Heart right ventricle (tissue), 16 donors: ENCODE data around the gene RSPH9. TPM values are rescaled to one million over a fixed set of nuclear protein-coding genes. Genes with fewer than 3 reads are reported as not detected.

ENCODE experiments used
- ATAC-seq, 8 donors: fragments of 200-7000 bp; cut with Tn5 transposase; one replicate each; pipeline ENCODE4 v1.9.1; 2020; ENCODE audit warnings: mild to moderate bottlenecking in 8 of 8, moderate library complexity in 8 of 8, moderate number of reproducible peaks in 1 of 8
- DNase-seq, 2 donors: peaks; one replicate each; pipeline ENCODE4 v3.0.0-alpha.2; 2020
- H3K27ac ChIP-seq, 10 donors: fragments of 200-600 bp; sonication (generic) in 2 of 10; one replicate each; pipeline versions ENCODE4 v1.5.0 to v1.8.0; 2020 to 2022; ENCODE audit warnings: mild to moderate bottlenecking in 3 of 10
- H3K27me3 ChIP-seq, 7 donors: fragments of 200-600 bp; one replicate each; pipeline ENCODE4 v1.8.0; 2021 to 2022; ENCODE audit warnings: mild to moderate bottlenecking in 2 of 7
- H3K36me3 ChIP-seq, 9 donors: fragments of 200-600 bp; sonication (generic) in 1 of 9; one replicate each; pipeline versions ENCODE4 v1.5.0 to v1.8.0; 2020 to 2022; ENCODE audit warnings: mild to moderate bottlenecking in 2 of 9
- H3K4me1 ChIP-seq, 9 donors: fragments of 200-600 bp; sonication (generic) in 1 of 9; one replicate each; pipeline versions ENCODE4 v1.5.0 to v1.8.0; 2020 to 2022; ENCODE audit warnings: mild to moderate bottlenecking in 4 of 9
- H3K4me3 ChIP-seq, 10 donors: fragments of 200-600 bp; sonication (generic) in 2 of 10; one replicate each; pipeline versions ENCODE4 v1.5.0 to v1.8.0; 2020 to 2022; ENCODE audit warnings: mild to moderate bottlenecking in 7 of 10, moderate library complexity in 2 of 10
- H3K9me3 ChIP-seq, 11 donors: fragments of 200-600 bp in 10 of 11; sonication (generic) in 2 of 11; one replicate each; pipeline versions ENCODE4 v1.5.0 to v1.8.0; 2013 to 2022; ENCODE audit warnings: mild to moderate bottlenecking in 2 of 11, control low read depth in 1 of 11, moderate library complexity in 1 of 11
- CTCF ChIP-seq, 9 donors: fragments of 200-600 bp; sonication (generic) in 2 of 9; IDR thresholded peaks; one replicate each; pipeline versions ENCODE4 v1.5.0 to v1.8.0; 2021 to 2022; ENCODE audit warnings: antibody characterized with exemption in 9 of 9, mild to moderate bottlenecking in 5 of 9, moderate library complexity in 1 of 9
- WGBS, 2 donors: extraction: QIAGEN DNeasy Blood & Tissue Kit; methylation state at CpG; one replicate each; pipeline ENCODE4 v1.1.7; 2013; ENCODE audit warnings: inconsistent platforms in 1 of 2; 5-methylcytosine and 5-hydroxymethylcytosine counted together
- intact Hi-C, 10 donors: fragments of 100-400 bp; cut with DNase I; formaldehyde crosslinking; loops; one replicate each; pipeline versions ENCODE4 v1.11.1 to v1.14.2; 2022
- polyA plus RNA-seq, 2 donors: library from polyadenylated mRNA; stranded (reverse); fragments of 200-250 nt; gene quantifications; one replicate each; pipeline ENCODE4 v1.2.3, GENCODE V29; 2013
- total RNA-seq, 10 donors: library from RNA; stranded (reverse); fragmentation: NEBNext Ultra II Directional in 3 of 10; extraction: Animal tissue kit (Norgen Biotek cat#: 25700) in 3 of 10; gene quantifications; one replicate each; pipeline versions ENCODE4 v1.2.1 to v1.2.4, GENCODE V29; 2021 to 2023
- donor health status: Arrhythmogenic right ventricular cardiomyopathy.
- donor health status: ischemic (EF 13 %, LVEDD 7.1; RV severe dilation, severe dysfunction).
- donor health status: healthy with polysubstance abuse.
- donor health status: DM: no; HTN: yes; CAD: no.
- donor health status: DM: no; HTN: no; CAD: no.
- donor health status: ischemic (EF 25% LVEDD 6.9; RV normal size, moderate dysfunction).
- donor health status: ischemic (EF 25% LVEDD 5.7; RV mildly dilated, moderate dysfunction).
- donor health status: healthy.
- donor health status: DM: yes; HTN: yes; CAD: no.
- donor health status: Ischemic cardiomyopathy.
- donor health status: ischemic (EF 35%, LVEDD 5.7; RV mildly dilated, moderate dysfunction).
- donor health status: nonischemic (EF 11% LVEDD 7.7; RV severe dilation, severe dysfunction).
- donor health status: DM: yes; HTN: yes; CAD: no.
- donor health status: PGD.
- donor health status: ischemic (EF 29% LVEDD 5.4; RV normal size, mild dysfunction).
- donor health status: nonischemic (EF 23%, LVEDD 6.1; RV moderate dilation, normal function).

RSPH9 gene
- total and polyA plus RNA-seq, 12 donors = 0.09 to 0.45 (median 0.13) TPM; not detected in 5

- no peaks in the 10 kb centered on the region for H3K9me3 ChIP-seq
- peak; percentile 61 to 87 (median 78) for TF ChIP-seq CTCF (IDR thresholded peaks at IDR 0.05)
- peak in 7 of 8 donors; percentile 38 to 73 (median 61) for ATAC-seq
- H3K36me3 ChIP-seq = peaks cover 0 to 92% (median 44%) of the 10 kb centered on the region in 9 donors
- intact Hi-C loops = loop anchor here in 9 of 10 donors (2.0 to 10.0 kb wide), 4 partner anchors 466 to 476 kb away; no protein-coding TSS in a partner anchor
- peaks cover 0 to 13% (median 0%) of the 10 kb centered on the region in 9 donors for H3K4me1 ChIP-seq
- WGBS, 2 donors = 3% methylated on average over 5 of the region's 5 CpGs
- no peaks in the 10 kb centered on the region for H3K27me3 ChIP-seq
- no peak overlapping the region for H3K27ac ChIP-seq
- no peak overlapping the region for H3K4me3 ChIP-seq
- peak in 1 of 2 donors; percentile 65 for DNase-seq
Observed at GRCh38 chr6:43608310-43608763, 36.5 kb upstream of the RSPH9 start.

- H3K4me1 ChIP-seq = peaks cover 0 to 13% (median 0%) of the 10 kb centered on the region in 9 donors
- no peak overlapping the region for H3K4me3 ChIP-seq
- no peaks in the 10 kb centered on the region for H3K27me3 ChIP-seq
- no peak for DNase-seq
- no peak for ATAC-seq
- no peaks in the 10 kb centered on the region for H3K9me3 ChIP-seq
- no peak overlapping the region for H3K27ac ChIP-seq
- no peak for TF ChIP-seq CTCF (IDR thresholded peaks at IDR 0.05)
- intact Hi-C loops = loop anchor here in 9 of 10 donors (2.0 to 10.0 kb wide), 4 partner anchors 466 to 476 kb away; no protein-coding TSS in a partner anchor
- WGBS, 2 donors = 68 to 78% methylated on average over 1 of the region's 1 CpG
- H3K36me3 ChIP-seq = peaks cover 0 to 92% (median 48%) of the 10 kb centered on the region in 9 donors
Observed at GRCh38 chr6:43608807-43609206, 36.0 kb upstream of the RSPH9 start.

GRCh38 chr6:43609402-43609801 lies 35.4 kb upstream of the RSPH9 start:
- DNase-seq (no peak), ATAC-seq (no peak)
- H3K4me1 ChIP-seq = peaks cover 0 to 13% (median 0%) of the 10 kb centered on the region in 9 donors
- no peaks in the 10 kb centered on the region for H3K9me3 ChIP-seq
- WGBS, 2 donors = 96 to 97% methylated on average over 1 of the region's 1 CpG
- intact Hi-C loops = loop anchor here in 9 of 10 donors (2.0 to 10.0 kb wide), 4 partner anchors 465 to 475 kb away; no protein-coding TSS in a partner anchor
- H3K36me3 ChIP-seq = peaks cover 0 to 92% (median 49%) of the 10 kb centered on the region in 9 donors
- no peaks in the 10 kb centered on the region for H3K27me3 ChIP-seq
- TF ChIP-seq CTCF (IDR thresholded peaks at IDR 0.05) = no peak
- H3K4me3 ChIP-seq = no peak overlapping the region
- H3K27ac ChIP-seq = no peak overlapping the region

- Histone ChIP-seq H3K27me3 (no peaks in the 10 kb centered on the region), H3K9me3 (no peaks in the 10 kb centered on the region), H3K4me1 (peaks cover 0 to 13% (median 0%) of the 10 kb centered on the region in 9 donors), H3K4me3 (no peak overlapping the region), H3K36me3 (peaks cover 0 to 92% (median 39%) of the 10 kb centered on the region in 9 donors), H3K27ac (no peak overlapping the region)
- TF ChIP-seq CTCF (IDR thresholded peaks at IDR 0.05) = no peak
- DNase-seq (no peak), ATAC-seq (no peak)
- WGBS, 2 donors = 95 to 98% methylated on average over 5 of the region's 5 CpGs
- intact Hi-C loops = no loop called here
Observed at GRCh38 chr6:43610431-43610830, 34.4 kb upstream of the RSPH9 start.
